K562 (cell line): ENCODE measurements around the gene EIF4E1B. TPM values are rescaled to one million over a fixed set of nuclear protein-coding genes. Genes with fewer than 3 reads are reported as not detected.

Experiments used
- BMI1 ChIP-seq: fragments of 150-350 bp; IDR thresholded peaks from 2 replicates; pipeline ENCODE4 v1.6.1; 2014; ENCODE audit warnings: low read length
- GMEB1 ChIP-seq: fragments of 250-450 bp; sonication (Bioruptor Pico); IDR thresholded peaks from 2 replicates; pipeline ENCODE4 v1.4.0; 2020; ENCODE audit warnings: mild to moderate bottlenecking
- GTF3C2 ChIP-seq: IDR thresholded peaks from 3 replicates; pipeline ENCODE4 v1.6.1; 2011; ENCODE audit warnings: borderline replicate concordance, mild to moderate bottlenecking, moderate library complexity; ENCODE audit not compliant: insufficient read length; ENCODE audit errors: extremely low read depth
- MCM5 ChIP-seq: fragments of 450-650 bp; IDR thresholded peaks from 2 replicates; pipeline ENCODE4 v1.6.1; 2016; ENCODE audit warnings: low read depth
- SMAD2 ChIP-seq: fragments of 150-350 bp; IDR thresholded peaks from 2 replicates; pipeline ENCODE4 v1.6.1; 2014; ENCODE audit warnings: low read depth, mild to moderate bottlenecking, low read length
- TCF7L2 ChIP-seq: fragments of 150-350 bp; IDR thresholded peaks from 2 replicates; pipeline ENCODE4 v1.6.1; 2016; ENCODE audit warnings: low read depth, mild to moderate bottlenecking, low read length, moderate library complexity
- TSC22D4 ChIP-seq: fragments of 450-650 bp; IDR thresholded peaks from 2 replicates; pipeline ENCODE4 v1.6.1; 2016; ENCODE audit warnings: missing genetic modification characterization, missing biosample characterization, control low read depth
- XRCC4 ChIP-seq: IDR thresholded peaks from one replicate; pipeline ENCODE4 v1.6.1; 2011; ENCODE audit not compliant: insufficient read depth, insufficient read length; ENCODE audit errors: extremely low read depth
- ZFP1 ChIP-seq: fragments of 450-650 bp; formaldehyde crosslinking; IDR thresholded peaks from 2 replicates; pipeline ENCODE4 v1.4.0; 2020; ENCODE audit warnings: mild to moderate bottlenecking, mixed read lengths
- ZNF77 ChIP-seq: fragments of 250-450 bp; sonication (Bioruptor Pico); IDR thresholded peaks from 2 replicates; pipeline ENCODE4 v1.5.0; 2020
- polyA plus RNA-seq, 8 experiments: library from polyadenylated mRNA; depleted of rRNA in 4 of 8; stranded (reverse) in 5 of 8; unstranded in 3 of 8; fragments of >200 nt; fragmentation: Nextera tagmentation in 2 of 8; fragmentation: Illumina TruSeq in 1 of 8; extraction: Ambion mirVana in 2 of 8; extraction: Trizol in 1 of 8; gene quantifications; 2 replicates each; pipeline versions ENCODE4 v1.2.1 to v1.2.3, GENCODE V29; 2011 to 2014; ENCODE audit warnings: inconsistent platforms in 1 of 8, missing spikeins in 1 of 8
- total RNA-seq, 7 experiments: library from RNA; depleted of rRNA in 6 of 7; stranded (reverse); fragments of >200 nt in 6 of 7; fragmentation: Illumina TruSeq in 2 of 7; extraction: Trizol in 2 of 7; gene quantifications; 2 replicates each; pipeline versions ENCODE4 v1.2.1 to v1.2.3, GENCODE V29; 2011 to 2021; ENCODE audit warnings: low replicate concordance in 1 of 7
- TF ChIP-seq, protein P1 (sequence below): fragments of 450-650 bp; IDR thresholded peaks from 2 replicates; pipeline ENCODE4 v1.6.1; 2016; ENCODE audit warnings: low read depth
- TF ChIP-seq, protein P2 (sequence below): fragments of 250-450 bp; sonication (Bioruptor Pico); IDR thresholded peaks from 2 replicates; pipeline ENCODE4 v1.4.0; 2020; ENCODE audit warnings: mild to moderate bottlenecking, moderate library complexity

Gene EIF4E1B
- total and polyA plus RNA-seq, 9 of the 15 experiments (the other 6 are each of a cell fraction or from before 2014, with no cell fraction given), result not detected

DNA sequence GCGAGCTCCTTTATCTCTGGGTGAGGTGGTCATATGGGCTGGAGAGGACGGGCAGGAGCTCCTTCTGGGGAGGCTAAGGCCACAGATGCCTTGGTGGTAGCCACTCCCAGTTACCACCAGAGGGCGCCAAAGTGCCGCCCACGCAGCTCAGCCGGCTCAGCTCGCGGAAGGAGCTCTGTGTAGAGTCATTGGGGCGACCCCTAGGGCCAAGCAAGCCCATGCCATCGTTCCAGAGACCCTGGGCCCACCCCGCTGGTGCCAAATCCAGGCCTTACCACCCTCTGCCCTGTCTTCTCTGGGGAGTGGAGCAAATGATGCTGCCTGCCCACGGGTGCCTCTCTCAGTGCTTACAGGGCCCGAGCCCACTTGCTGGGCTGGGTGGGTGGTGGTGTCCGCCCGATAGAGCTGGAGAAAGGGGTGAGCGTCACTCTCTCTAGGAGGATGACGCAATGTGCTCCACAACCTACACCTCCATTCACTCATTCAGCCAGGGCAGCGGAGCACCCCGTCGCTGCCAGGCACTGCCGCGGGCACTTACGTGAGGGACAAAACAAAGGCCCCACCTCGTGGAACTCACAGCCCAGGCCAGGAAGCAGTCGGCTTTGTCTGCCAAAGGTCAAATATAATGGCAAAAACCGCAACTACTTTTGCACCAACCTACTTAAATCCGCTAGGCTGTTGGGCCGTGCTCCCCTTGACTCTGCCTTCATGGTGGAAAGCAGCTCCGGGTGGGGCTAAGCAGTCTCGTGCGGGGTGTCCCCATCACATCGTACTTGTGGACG is 30.6 kb downstream of the EIF4E1B start (continued):
- TF ChIP-seq ZFP1 (CRISPR knock-in tag) (no peak), ZNF77 (CRISPR knock-in tag) (no peak), GMEB1 (CRISPR knock-in tag) (no peak), TCF7L2 (no peak), GTF3C2 (no peak), TSC22D4 (tag) (no peak), SMAD2 (no peak), MCM5 (no peak), XRCC4 (no peak), BMI1 (no peak)
- TF ChIP-seq, protein P1, sequence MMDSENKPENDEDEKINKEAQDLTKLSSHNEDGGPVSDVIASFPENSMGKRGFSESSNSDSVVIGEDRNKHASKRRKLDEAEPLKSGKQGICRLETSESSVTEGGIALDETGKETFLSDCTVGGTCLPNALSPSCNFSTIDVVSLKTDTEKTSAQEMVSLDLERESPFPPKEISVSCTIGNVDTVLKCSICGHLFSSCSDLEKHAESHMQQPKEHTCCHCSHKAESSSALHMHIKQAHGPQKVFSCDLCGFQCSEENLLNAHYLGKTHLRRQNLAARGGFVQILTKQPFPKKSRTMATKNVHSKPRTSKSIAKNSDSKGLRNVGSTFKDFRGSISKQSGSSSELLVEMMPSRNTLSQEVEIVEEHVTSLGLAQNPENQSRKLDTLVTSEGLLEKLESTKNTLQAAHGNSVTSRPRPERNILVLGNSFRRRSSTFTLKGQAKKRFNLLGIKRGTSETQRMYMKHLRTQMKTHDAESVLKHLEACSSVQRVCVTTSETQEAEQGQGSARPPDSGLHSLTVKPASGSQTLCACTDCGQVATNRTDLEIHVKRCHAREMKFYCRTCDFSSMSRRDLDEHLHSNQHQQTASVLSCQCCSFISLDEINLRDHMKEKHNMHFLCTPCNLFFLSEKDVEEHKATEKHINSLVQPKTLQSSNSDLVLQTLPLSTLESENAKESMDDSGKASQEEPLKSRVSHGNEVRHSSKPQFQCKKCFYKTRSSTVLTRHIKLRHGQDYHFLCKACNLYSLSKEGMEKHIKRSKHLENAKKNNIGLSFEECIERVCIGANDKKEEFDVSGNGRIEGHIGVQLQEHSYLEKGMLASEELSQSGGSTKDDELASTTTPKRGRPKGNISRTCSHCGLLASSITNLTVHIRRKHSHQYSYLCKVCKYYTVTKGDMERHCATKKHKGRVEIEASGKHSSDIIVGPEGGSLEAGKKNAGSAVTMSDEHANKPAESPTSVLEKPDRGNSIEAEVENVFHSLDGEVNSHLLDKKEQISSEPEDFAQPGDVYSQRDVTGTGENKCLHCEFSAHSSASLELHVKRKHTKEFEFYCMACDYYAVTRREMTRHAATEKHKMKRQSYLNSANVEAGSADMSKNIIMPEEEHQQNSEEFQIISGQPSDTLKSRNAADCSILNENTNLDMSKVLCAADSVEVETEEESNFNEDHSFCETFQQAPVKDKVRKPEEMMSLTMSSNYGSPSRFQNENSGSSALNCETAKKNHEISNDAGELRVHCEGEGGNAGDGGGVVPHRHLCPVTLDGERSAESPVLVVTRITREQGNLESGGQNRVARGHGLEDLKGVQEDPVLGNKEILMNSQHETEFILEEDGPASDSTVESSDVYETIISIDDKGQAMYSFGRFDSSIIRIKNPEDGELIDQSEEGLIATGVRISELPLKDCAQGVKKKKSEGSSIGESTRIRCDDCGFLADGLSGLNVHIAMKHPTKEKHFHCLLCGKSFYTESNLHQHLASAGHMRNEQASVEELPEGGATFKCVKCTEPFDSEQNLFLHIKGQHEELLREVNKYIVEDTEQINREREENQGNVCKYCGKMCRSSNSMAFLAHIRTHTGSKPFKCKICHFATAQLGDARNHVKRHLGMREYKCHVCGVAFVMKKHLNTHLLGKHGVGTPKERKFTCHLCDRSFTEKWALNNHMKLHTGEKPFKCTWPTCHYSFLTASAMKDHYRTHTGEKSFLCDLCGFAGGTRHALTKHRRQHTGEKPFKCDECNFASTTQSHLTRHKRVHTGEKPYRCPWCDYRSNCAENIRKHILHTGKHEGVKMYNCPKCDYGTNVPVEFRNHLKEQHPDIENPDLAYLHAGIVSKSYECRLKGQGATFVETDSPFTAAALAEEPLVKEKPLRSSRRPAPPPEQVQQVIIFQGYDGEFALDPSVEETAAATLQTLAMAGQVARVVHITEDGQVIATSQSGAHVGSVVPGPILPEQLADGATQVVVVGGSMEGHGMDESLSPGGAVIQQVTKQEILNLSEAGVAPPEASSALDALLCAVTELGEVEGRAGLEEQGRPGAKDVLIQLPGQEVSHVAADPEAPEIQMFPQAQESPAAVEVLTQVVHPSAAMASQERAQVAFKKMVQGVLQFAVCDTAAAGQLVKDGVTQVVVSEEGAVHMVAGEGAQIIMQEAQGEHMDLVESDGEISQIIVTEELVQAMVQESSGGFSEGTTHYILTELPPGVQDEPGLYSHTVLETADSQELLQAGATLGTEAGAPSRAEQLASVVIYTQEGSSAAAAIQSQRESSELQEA, result no peak
- TF ChIP-seq, protein P2, sequence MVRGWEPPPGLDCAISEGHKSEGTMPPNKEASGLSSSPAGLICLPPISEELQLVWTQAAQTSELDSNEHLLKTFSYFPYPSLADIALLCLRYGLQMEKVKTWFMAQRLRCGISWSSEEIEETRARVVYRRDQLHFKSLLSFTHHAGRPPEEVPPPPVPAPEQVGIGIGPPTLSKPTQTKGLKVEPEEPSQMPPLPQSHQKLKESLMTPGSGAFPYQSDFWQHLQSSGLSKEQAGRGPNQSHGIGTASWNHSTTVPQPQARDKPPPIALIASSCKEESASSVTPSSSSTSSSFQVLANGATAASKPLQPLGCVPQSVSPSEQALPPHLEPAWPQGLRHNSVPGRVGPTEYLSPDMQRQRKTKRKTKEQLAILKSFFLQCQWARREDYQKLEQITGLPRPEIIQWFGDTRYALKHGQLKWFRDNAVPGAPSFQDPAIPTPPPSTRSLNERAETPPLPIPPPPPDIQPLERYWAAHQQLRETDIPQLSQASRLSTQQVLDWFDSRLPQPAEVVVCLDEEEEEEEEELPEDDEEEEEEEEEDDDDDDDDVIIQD (CRISPR knock-in tag), result no peak
